ENCODE data around the gene ARRDC3. TPM values are rescaled to one million over a fixed set of nuclear protein-coding genes. Genes with fewer than 3 reads are reported as not detected.
A peak's percentile ranks its signal among the peaks of the same experiment; 100 is the strongest.

The ARRDC3 gene
- total RNA-seq, 1 donor from 2014 or later, result 39.1 TPM

GRCh38 chr5:91379246-91379913 is 3.7 kb downstream of the ARRDC3 start:
- H3K36me3 ChIP-seq (ENCODE audit: control insufficient read depth, insufficient read depth, low read length), result peaks cover 2% of the 10 kb centered on the region
- H3K27me3 ChIP-seq (ENCODE audit: control insufficient read depth, insufficient read depth, low read length), result no peaks in the 10 kb centered on the region
- TF ChIP-seq CTCF (IDR thresholded peaks at IDR 0.05; ENCODE audit: insufficient read depth, low read length, poor library complexity, severe bottlenecking), result no peak
- no peak for DNase-seq (ENCODE audit: low read depth)
- peak overlapping the region; percentile 66 for H3K4me3 ChIP-seq (ENCODE audit: low read depth, low read length)

- peaks cover 2% of the 10 kb centered on the region for H3K36me3 ChIP-seq (ENCODE audit: control insufficient read depth, insufficient read depth, low read length)
- TF ChIP-seq CTCF (IDR thresholded peaks at IDR 0.05; ENCODE audit: insufficient read depth, low read length, poor library complexity, severe bottlenecking), result no peak
- DNase-seq (ENCODE audit: low read depth), result no peak
- H3K27me3 ChIP-seq (ENCODE audit: control insufficient read depth, insufficient read depth, low read length), result no peaks in the 10 kb centered on the region
- H3K4me3 ChIP-seq (ENCODE audit: low read depth, low read length), result peak overlapping the region; percentile 66
Measured at GRCh38 chr5:91378752-91379211, 4.3 kb downstream of the ARRDC3 start.

GRCh38 chr5:91374893-91375520 is 8.1 kb downstream of the ARRDC3 start:
- no peak for DNase-seq (ENCODE audit: low read depth)
- Histone ChIP-seq H3K36me3 (ENCODE audit: control insufficient read depth, insufficient read depth, low read length) (peaks cover 4% of the 10 kb centered on the region), H3K4me3 (ENCODE audit: low read depth, low read length) (no peak overlapping the region), H3K27me3 (ENCODE audit: control insufficient read depth, insufficient read depth, low read length) (no peaks in the 10 kb centered on the region)
- no peak for TF ChIP-seq CTCF (IDR thresholded peaks at IDR 0.05; ENCODE audit: insufficient read depth, low read length, poor library complexity, severe bottlenecking)

GRCh38 chr5:91373600-91373999 is 9.5 kb downstream of the ARRDC3 start:
- no peaks in the 10 kb centered on the region for H3K27me3 ChIP-seq (ENCODE audit: control insufficient read depth, insufficient read depth, low read length)
- no peak for TF ChIP-seq CTCF (IDR thresholded peaks at IDR 0.05; ENCODE audit: insufficient read depth, low read length, poor library complexity, severe bottlenecking)
- no peak for DNase-seq (ENCODE audit: low read depth)
- H3K4me3 ChIP-seq (ENCODE audit: low read depth, low read length), result no peak overlapping the region
- H3K36me3 ChIP-seq (ENCODE audit: control insufficient read depth, insufficient read depth, low read length), result peaks cover 4% of the 10 kb centered on the region

GRCh38 chr5:91373006-91373405 is 10.1 kb downstream of the ARRDC3 start:
- no peak for TF ChIP-seq CTCF (IDR thresholded peaks at IDR 0.05; ENCODE audit: insufficient read depth, low read length, poor library complexity, severe bottlenecking)
- peaks cover 4% of the 10 kb centered on the region for H3K36me3 ChIP-seq (ENCODE audit: control insufficient read depth, insufficient read depth, low read length)
- no peak for DNase-seq (ENCODE audit: low read depth)
- H3K27me3 ChIP-seq (ENCODE audit: control insufficient read depth, insufficient read depth, low read length), result no peaks in the 10 kb centered on the region
- H3K4me3 ChIP-seq (ENCODE audit: low read depth, low read length), result no peak overlapping the region

All from kidney epithelial cell (primary cell).